ENCODE measurements around the gene APOBEC3A. TPM values are rescaled to one million over a fixed set of nuclear protein-coding genes. Genes with fewer than 3 reads are reported as not detected.

The APOBEC3A gene
- total and polyA plus RNA-seq, 10 of the 15 experiments (the other 5 are each of a cell fraction or from before 2014, with no cell fraction given): 0.20 TPM; not detected in 9

DNA sequence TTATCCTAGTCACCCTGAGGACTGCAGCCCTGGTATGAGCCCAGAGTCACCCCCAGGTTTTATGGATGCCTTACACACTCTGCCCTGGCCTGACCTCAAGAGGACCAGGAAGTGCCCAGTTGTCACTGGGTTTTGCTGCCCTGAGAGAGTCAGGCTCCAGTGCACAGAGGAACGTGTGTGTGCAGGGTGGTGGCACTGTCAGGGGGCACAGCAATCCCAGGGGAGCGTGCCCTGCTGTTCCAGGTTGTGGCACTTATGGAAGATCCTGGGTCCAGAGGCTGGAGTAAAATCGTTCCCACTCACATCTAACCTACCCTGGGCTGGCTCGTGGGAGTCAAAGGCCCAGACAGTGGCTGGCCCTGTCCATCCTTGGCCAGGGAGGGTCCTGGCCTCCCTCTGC lies 7.6 kb downstream of the APOBEC3A start:
- ATAC-seq: peak; percentile 14; the same call in 1 of the 3 replicates
- ChIA-PET SMC1A (ENCODE audit: uncharacterized antibody, unreplicated experiment) (no interaction called here), CTCF (interaction anchor here (0.8 to 1.1 kb wide), 2 partner anchors 9 to 38 kb away, joined by 4 to 5 read pairs; no protein-coding TSS in a partner anchor), RAD21 (ENCODE audit: unreplicated experiment) (no interaction called here), POLR2A (no interaction called here)
- Histone ChIP-seq H3K36me3 (ENCODE audit: control insufficient read depth in 2 of 2, insufficient read depth in 2 of 2, low read length in 1 of 2) (no peaks in the 10 kb centered on the region), H3K79me2 (ENCODE audit: control insufficient read depth, insufficient read depth, low read length) (no peaks in the 10 kb centered on the region), H3K27me3 (replicated peaks in 1 of 2; ENCODE audit: control insufficient read depth in 2 of 2, insufficient read depth in 2 of 2, low read length in 1 of 2) (no peaks in the 10 kb centered on the region), H4K20me1 (ENCODE audit: control insufficient read depth, insufficient read depth) (no peaks in the 10 kb centered on the region), H3K27ac (ENCODE audit: control insufficient read depth, insufficient read depth) (no peak overlapping the region), H3K4me2 (ENCODE audit: control insufficient read depth, insufficient read depth) (no peak overlapping the region), H3K9me3 (replicated peaks; ENCODE audit: control insufficient read depth, insufficient read depth, low read length) (no peaks in the 10 kb centered on the region), H3K4me1 (ENCODE audit: control insufficient read depth, insufficient read depth, low read length) (peaks cover 9% of the 10 kb centered on the region), H3K4me3 (no peak overlapping the region), H3K9ac (ENCODE audit: control insufficient read depth, insufficient read depth, low read length) (no peak overlapping the region), H2AFZ (ENCODE audit: control insufficient read depth, low read depth, low read length) (no peak overlapping the region)
- no peak for DNase-seq (ENCODE audit: low read depth, low spot score)
- no peak for FAIRE-seq
- in situ Hi-C loops (cut with MboI): no loop called here
- no TSS peak for BruUV-seq (replicated peaks)
- intact Hi-C loops (cut with micrococcal nuclease; ENCODE audit: unreplicated experiment): no loop called here
- TF ChIP-seq GATAD2B (conservative IDR thresholded peaks at IDR 0.05; ENCODE audit: low read depth): no peak
- TF ChIP-seq TCF12 (IDR thresholded peaks at IDR 0.05; ENCODE audit: low read depth, low read length): no peak
- TF ChIP-seq NBN (IDR thresholded peaks at IDR 0.05): no peak
- no peak for TF ChIP-seq ZNF384 (IDR thresholded peaks at IDR 0.05; ENCODE audit: borderline replicate concordance, low read depth, low read length)
- no peak for TF ChIP-seq CBFB (IDR thresholded peaks at IDR 0.05; ENCODE audit: low read depth)
- TF ChIP-seq, protein P1, sequence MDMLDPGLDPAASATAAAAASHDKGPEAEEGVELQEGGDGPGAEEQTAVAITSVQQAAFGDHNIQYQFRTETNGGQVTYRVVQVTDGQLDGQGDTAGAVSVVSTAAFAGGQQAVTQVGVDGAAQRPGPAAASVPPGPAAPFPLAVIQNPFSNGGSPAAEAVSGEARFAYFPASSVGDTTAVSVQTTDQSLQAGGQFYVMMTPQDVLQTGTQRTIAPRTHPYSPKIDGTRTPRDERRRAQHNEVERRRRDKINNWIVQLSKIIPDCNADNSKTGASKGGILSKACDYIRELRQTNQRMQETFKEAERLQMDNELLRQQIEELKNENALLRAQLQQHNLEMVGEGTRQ (IDR thresholded peaks at IDR 0.05; ENCODE audit: borderline replicate concordance, low read depth, low read length): no peak
- TF ChIP-seq, protein P2, sequence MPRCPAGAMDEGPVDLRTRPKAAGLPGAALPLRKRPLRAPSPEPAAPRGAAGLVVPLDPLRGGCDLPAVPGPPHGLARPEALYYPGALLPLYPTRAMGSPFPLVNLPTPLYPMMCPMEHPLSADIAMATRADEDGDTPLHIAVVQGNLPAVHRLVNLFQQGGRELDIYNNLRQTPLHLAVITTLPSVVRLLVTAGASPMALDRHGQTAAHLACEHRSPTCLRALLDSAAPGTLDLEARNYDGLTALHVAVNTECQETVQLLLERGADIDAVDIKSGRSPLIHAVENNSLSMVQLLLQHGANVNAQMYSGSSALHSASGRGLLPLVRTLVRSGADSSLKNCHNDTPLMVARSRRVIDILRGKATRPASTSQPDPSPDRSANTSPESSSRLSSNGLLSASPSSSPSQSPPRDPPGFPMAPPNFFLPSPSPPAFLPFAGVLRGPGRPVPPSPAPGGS (IDR thresholded peaks at IDR 0.05; ENCODE audit: borderline replicate concordance, insufficient read depth, low read depth, low read length, poor library complexity, severe bottlenecking): no peak
- TF ChIP-seq ZSCAN29 (IDR thresholded peaks at IDR 0.05): no peak
- TF ChIP-seq EP300 (IDR thresholded peaks at IDR 0.05; ENCODE audit: borderline replicate concordance in 1 of 2, control insufficient read depth in 1 of 2, low read depth in 2 of 2, low read length in 2 of 2): no peak
- no peak for TF ChIP-seq ESRRA (IDR thresholded peaks at IDR 0.05; ENCODE audit: low read length)
- no peak for TF ChIP-seq MYC (IDR thresholded peaks at IDR 0.05; ENCODE audit: insufficient read depth, insufficient read length, insufficient replicate concordance, low read length, severe bottlenecking)
- TF ChIP-seq, protein P3, sequence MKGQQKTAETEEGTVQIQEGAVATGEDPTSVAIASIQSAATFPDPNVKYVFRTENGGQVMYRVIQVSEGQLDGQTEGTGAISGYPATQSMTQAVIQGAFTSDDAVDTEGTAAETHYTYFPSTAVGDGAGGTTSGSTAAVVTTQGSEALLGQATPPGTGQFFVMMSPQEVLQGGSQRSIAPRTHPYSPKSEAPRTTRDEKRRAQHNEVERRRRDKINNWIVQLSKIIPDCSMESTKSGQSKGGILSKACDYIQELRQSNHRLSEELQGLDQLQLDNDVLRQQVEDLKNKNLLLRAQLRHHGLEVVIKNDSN (IDR thresholded peaks at IDR 0.05; ENCODE audit: borderline replicate concordance, extremely low read length, insufficient read depth, low read depth, low read length): no peak
- no peak for TF ChIP-seq BMI1 (IDR thresholded peaks at IDR 0.05; ENCODE audit: borderline replicate concordance)
- TF ChIP-seq NR2F1 (conservative IDR thresholded peaks at IDR 0.05): no peak
- TF ChIP-seq TCF3 (IDR thresholded peaks at IDR 0.05; ENCODE audit: borderline replicate concordance, insufficient read depth, low read depth, low read length): no peak
- TF ChIP-seq CHD2 (IDR thresholded peaks at IDR 0.05; ENCODE audit: borderline replicate concordance, low read depth, low read length): no peak
- WGBS (ENCODE audit: insufficient coverage, insufficient replicate concordance, low lambda C conversion rate, missing lambda C conversion rate): 18% methylated on average over 4 of the region's 4 CpGs
